Mesodermal cell (in vitro differentiated cells): ENCODE measurements around the gene RSF1.

Experiments used
- H3K27ac ChIP-seq: 2 replicates; pipeline ENCODE4 v1.7.0; 2013; ENCODE audit warnings: mild to moderate bottlenecking, low read depth, low read length, moderate library complexity; ENCODE audit not compliant: severe bottlenecking
- H3K36me3 ChIP-seq: 2 replicates; pipeline ENCODE4 v1.7.1; 2013; ENCODE audit warnings: mild to moderate bottlenecking, low read length, moderate library complexity; ENCODE audit not compliant: control insufficient read depth, insufficient read depth
- H3K4me1 ChIP-seq: one replicate; pipeline ENCODE4 v1.7.1; 2013; ENCODE audit warnings: mild to moderate bottlenecking, low read length; ENCODE audit not compliant: insufficient read depth, control insufficient read depth, poor library complexity, severe bottlenecking
- H3K4me3 ChIP-seq: 2 replicates; pipeline ENCODE4 v1.7.0; 2013; ENCODE audit warnings: low read length, control low read depth, mild to moderate bottlenecking; ENCODE audit not compliant: insufficient read depth, poor library complexity, severe bottlenecking; ENCODE audit errors: extremely low read depth
- H3K9me3 ChIP-seq: 2 replicates; pipeline ENCODE4 v1.7.1; 2013; ENCODE audit warnings: mild to moderate bottlenecking, low read length, moderate library complexity; ENCODE audit not compliant: control insufficient read depth
- WGBS, 2 experiments: methylation state at CpG; one replicate each; pipeline ENCODE4 v1.1.5; 2013; ENCODE audit warnings: missing lambda C conversion rate in 2 of 2; ENCODE audit not compliant: insufficient coverage in 2 of 2; 5-methylcytosine and 5-hydroxymethylcytosine counted together

The RSF1 gene

GRCh38 chr11:77690649-77691048 lies 129.9 kb downstream of the RSF1 start:
- Histone ChIP-seq H3K4me1 (no peaks in the 10 kb centered on the region), H3K4me3 (no peak overlapping the region), H3K27ac (no peak overlapping the region), H3K9me3 (no peaks in the 10 kb centered on the region), H3K36me3 (peaks cover 77% of the 10 kb centered on the region)
- WGBS, 2 experiments: 100% methylated on average over 2 of the region's 3 CpGs; no CpG with 5 or more reads in 1 of the 2 experiments

- Histone ChIP-seq H3K4me1 (no peaks in the 10 kb centered on the region), H3K9me3 (no peaks in the 10 kb centered on the region), H3K27ac (no peak overlapping the region), H3K4me3 (no peak overlapping the region), H3K36me3 (peaks cover 85% of the 10 kb centered on the region)
Measured at GRCh38 chr11:77687088-77687487, 133.4 kb downstream of the RSF1 start.

- Histone ChIP-seq H3K27ac (no peak overlapping the region), H3K4me3 (no peak overlapping the region), H3K9me3 (no peaks in the 10 kb centered on the region), H3K4me1 (no peaks in the 10 kb centered on the region), H3K36me3 (peaks cover 64% of the 10 kb centered on the region)
- WGBS, 2 experiments: 100% methylated on average over 2 of the region's 3 CpGs; no CpG with 5 or more reads in 1 of the 2 experiments
Measured at GRCh38 chr11:77677138-77677537, 143.4 kb downstream of the RSF1 start.

DNA sequence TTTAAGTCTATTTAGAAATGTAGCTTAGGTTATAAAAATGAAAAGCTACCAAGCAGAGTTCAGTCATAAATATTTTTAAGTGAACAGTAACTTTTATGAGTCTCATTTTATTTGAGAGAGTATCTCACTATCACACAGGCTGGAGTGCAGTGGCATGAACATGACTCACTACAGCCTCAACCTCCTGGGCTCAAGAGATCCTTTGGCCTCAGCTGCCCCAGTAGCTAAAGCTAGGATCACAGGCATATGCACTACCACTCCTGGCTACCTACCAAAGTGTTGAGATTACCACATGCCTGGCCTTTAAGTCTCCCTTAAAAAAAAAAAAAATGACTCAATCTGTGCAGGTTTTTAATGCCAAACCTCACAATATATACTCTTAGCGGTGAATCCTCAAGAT lies 148.3 kb downstream of the RSF1 start:
- no peaks in the 10 kb centered on the region for H3K4me1 ChIP-seq
- no peak overlapping the region for H3K27ac ChIP-seq
- H3K4me3 ChIP-seq: no peak overlapping the region
- H3K36me3 ChIP-seq: peaks cover 68% of the 10 kb centered on the region
- WGBS, 2 experiments: no CpG with 5 or more reads among the region's 1 CpG
- no peaks in the 10 kb centered on the region for H3K9me3 ChIP-seq

- Histone ChIP-seq H3K27ac (no peak overlapping the region), H3K4me3 (no peak overlapping the region), H3K4me1 (no peaks in the 10 kb centered on the region), H3K36me3 (peaks cover 60% of the 10 kb centered on the region), H3K9me3 (no peaks in the 10 kb centered on the region)
- 60 to 100% methylated on average over 1 of the region's 2 CpGs for WGBS, 2 experiments
Measured at GRCh38 chr11:77669848-77670511, 150.5 kb downstream of the RSF1 start.

- H3K9me3 ChIP-seq: no peaks in the 10 kb centered on the region
- H3K4me3 ChIP-seq: no peak overlapping the region
- WGBS, 2 experiments: 93 to 98% methylated on average over 2 to 3 of the region's 3 CpGs
- peaks cover 62% of the 10 kb centered on the region for H3K36me3 ChIP-seq
- H3K27ac ChIP-seq: no peak overlapping the region
- H3K4me1 ChIP-seq: no peaks in the 10 kb centered on the region
Measured at GRCh38 chr11:77668760-77669159, 151.8 kb downstream of the RSF1 start.

GRCh38 chr11:77665240-77665965 lies 155.1 kb downstream of the RSF1 start:
- Histone ChIP-seq H3K36me3 (peaks cover 43% of the 10 kb centered on the region), H3K4me3 (no peak overlapping the region), H3K27ac (no peak overlapping the region), H3K4me1 (no peaks in the 10 kb centered on the region), H3K9me3 (no peaks in the 10 kb centered on the region)
- WGBS, 2 experiments: 100% methylated on average over 2 of the region's 7 CpGs; no CpG with 5 or more reads in 1 of the 2 experiments

DNA sequence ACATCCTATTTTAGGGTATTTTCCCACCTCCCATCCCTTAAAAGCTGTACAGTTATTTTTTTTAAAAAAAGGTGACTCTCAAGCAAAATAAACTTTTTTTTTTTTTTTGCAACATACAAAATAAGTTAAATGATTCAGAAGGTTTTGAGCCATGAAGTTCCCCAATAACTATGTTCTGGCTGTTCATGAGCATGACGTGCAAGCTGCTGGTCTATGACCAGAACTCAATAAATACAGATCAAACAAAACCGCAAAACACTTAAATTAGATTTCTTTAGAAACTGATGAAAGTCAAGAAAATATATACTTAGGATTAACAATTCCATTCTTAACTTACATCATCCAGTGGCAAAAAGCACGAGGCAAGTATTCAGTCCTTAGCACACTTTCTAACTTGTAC lies 158.9 kb downstream of the RSF1 start:
- Histone ChIP-seq H3K36me3 (peaks cover 13% of the 10 kb centered on the region), H3K27ac (no peak overlapping the region), H3K4me3 (no peak overlapping the region), H3K4me1 (no peaks in the 10 kb centered on the region), H3K9me3 (no peaks in the 10 kb centered on the region)
- WGBS, 2 experiments: 100% methylated on average over 1 of the region's 3 CpGs

GRCh38 chr11:77660947-77661346 lies 159.6 kb downstream of the RSF1 start:
- WGBS, 2 experiments: no CpG with 5 or more reads among the region's 1 CpG
- Histone ChIP-seq H3K27ac (no peak overlapping the region), H3K36me3 (peaks cover 10% of the 10 kb centered on the region), H3K9me3 (no peaks in the 10 kb centered on the region), H3K4me3 (no peak overlapping the region), H3K4me1 (no peaks in the 10 kb centered on the region)

DNA sequence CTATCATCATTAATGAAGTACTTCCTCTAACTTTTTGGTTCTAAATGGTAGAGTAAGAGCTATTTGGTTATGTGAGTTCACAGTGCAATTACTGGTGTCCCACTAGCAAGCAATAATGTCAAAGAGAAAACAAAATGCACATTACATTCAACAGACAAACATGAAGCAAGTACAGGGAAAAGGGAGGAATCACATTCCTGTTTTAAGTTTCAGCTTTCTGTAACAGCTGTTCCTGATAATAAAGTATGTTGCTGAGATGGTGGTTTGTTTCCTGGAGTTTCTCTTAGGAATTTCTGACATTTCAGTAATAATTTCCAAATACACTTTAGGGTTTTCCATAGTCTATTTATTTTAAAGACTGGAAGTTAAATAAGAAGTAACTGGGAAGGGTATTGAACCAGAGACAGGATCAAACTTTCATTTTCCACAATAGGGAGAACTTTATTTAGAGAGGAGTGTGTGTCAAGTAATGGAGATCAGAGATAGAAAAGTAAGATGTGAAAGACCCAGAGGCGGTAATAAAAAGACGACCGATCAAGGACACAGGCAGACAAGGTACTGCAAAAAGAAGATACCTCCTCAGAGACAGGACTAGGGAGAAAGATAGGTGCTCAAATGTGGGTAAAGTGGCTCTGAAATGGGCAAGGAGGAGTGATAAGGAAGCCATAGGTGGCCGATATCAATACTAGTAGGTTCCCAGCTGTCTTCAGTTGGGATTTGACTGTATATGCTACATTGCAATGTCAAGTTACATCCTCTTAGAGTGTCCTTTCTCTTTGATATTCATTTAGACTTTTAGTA lies 162.1 kb downstream of the RSF1 start:
- Histone ChIP-seq H3K9me3 (no peaks in the 10 kb centered on the region), H3K27ac (no peak overlapping the region), H3K4me3 (no peak overlapping the region), H3K36me3 (no peaks in the 10 kb centered on the region), H3K4me1 (no peaks in the 10 kb centered on the region)
- WGBS, 2 experiments: 92 to 93% methylated on average over 2 to 4 of the region's 4 CpGs
